ENCODE results near the gene DACT2.
"Not testable (repeated sequence)": the region's sequence is repeated elsewhere in the genome, so short reads cannot be mapped to it uniquely, and the experiment has no call there.

DACT2 gene

DNA sequence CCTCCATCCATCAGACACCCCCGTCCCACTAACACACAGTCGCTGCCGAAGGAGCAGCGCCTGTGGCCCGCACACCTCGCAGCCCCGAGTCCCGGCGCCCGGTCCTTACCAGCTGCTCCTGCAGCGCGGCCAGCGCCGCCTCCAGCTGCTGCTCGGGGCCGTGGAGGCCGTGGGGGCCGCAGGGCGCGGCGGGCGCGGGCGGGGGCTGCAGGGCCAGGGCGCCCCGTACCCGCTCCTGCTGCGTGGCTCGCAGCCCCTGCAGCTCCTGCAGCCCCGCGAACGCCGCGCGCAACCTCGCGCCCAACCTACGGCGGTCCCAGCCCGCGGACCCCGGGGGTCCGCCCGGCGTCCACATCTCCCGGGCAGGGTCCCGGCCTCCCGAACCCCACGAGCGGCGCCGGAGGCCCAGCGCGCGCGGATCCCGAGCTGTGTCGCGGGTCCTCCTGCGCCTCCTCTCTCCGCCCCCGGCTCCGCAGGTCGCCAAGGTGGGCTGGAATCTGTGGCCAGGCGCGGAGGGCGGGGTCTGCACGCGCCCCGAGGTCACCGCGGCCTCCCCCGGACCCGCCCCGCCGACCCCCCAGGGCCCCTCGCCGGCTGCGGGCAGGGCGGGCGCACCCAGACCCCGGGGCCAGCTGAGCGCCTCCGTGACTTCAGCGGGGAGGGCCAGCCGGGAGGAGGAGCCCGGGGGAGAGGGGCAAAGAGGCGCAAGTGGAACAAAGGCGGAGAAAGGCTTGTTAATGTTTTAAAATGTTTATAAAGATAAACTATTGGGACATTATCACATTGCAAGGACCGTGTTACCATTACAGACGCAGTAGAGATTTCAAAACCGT lies at the start of gene DACT2:
Gene DACT2 (minus strand): TSS at position 499 of the 833 bp plus-strand sequence. CDS start 144 bp downstream, at position 355.
- no peak for DNase-seq (ENCODE audit: low spot score)

DNA sequence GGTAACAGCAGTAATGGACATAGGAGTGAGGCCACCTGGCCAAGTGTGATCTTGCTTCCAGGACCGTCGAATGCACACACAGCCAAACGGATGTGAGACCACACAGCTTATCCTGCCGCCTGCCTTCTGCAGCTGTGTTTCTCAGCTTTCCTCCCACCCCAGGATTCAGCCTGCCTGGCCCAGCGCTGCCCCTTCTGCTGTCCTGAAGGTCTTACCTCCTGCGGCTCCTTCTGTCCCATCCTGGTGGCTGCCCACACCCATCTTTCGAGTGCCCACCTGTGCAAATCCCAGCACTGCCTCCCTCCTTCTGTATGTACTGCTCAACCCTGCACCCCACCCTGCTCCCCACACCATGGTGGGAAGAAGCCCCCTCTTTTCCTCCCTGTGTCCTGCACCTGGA lies 49.4 kb upstream of the DACT2 start:
- DNase-seq (ENCODE audit: low spot score) = no peak

DNA sequence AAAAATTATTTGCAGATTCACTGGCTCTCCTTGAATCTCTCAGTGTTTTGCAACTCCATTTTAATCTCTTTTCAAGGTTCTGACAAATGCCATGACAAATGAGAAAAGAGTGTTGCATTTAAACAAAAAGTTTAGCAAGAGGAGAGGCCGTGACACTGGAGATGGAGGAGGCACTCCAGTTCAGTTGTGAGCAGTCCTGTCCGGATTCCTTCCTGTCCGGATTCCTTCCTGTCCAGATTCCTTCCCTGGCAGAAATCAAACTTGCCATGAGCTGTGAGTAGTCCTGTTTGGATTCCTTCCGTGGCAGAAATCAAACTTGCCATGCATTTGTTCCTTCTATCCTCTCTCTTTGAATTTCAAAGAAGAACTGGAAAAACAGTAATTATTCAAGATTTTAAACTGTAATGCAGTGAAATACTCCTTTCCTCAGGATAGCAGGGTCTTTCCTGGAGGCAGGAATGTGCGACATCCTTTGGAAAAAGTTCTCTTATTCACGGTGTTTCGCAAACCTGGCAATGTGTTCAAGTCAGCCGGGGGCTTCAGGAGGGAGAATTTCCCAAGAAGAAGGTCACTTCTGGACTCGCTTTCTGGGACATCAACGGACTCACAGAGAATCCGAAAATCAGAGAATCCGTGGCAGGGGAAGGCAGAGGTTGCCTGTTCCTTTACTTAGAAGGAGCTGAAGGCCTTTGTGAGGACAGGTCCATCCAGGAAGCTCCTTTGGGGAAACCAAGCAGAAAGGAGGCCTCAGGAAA lies 48.7 kb upstream of the DACT2 start:
- DNase-seq (ENCODE audit: low spot score) = no peak

DNA sequence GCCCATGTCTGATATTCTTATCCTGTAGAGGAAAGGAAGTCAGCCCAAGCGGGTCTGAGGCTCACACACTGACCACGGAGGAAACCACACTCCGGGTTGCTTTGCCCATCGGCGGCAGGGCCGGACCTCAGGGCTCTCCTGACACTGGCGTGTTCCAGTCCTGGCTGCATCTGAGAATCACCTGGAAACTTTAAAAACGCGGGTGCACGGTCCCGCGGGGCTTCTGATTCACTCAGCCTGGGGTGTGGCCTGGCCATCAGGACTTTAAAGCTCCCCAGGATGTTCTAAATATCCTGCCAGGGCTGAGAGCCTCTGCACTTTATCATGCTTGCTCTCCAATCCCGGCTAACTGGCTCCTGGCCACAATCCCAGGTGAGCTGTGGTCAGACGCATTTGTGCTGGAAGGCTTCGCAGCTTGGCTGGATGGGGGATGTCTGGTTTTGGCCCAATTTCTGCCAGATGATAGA lies 47.7 kb upstream of the DACT2 start:
- no peak for DNase-seq (ENCODE audit: low spot score)

- DNase-seq (ENCODE audit: low spot score) = no peak
Observed at GRCh38 chr6:168366473-168366872, 46.9 kb upstream of the DACT2 start.

GRCh38 chr6:168365422-168366165 lies 46.0 kb upstream of the DACT2 start:
- no peak for DNase-seq (ENCODE audit: low spot score)

GRCh38 chr6:168364793-168365421 lies 45.3 kb upstream of the DACT2 start:
- no peak for DNase-seq (ENCODE audit: low spot score)

- no peak for DNase-seq (ENCODE audit: low spot score)
Observed at GRCh38 chr6:168363811-168364792, 44.5 kb upstream of the DACT2 start.

DNA sequence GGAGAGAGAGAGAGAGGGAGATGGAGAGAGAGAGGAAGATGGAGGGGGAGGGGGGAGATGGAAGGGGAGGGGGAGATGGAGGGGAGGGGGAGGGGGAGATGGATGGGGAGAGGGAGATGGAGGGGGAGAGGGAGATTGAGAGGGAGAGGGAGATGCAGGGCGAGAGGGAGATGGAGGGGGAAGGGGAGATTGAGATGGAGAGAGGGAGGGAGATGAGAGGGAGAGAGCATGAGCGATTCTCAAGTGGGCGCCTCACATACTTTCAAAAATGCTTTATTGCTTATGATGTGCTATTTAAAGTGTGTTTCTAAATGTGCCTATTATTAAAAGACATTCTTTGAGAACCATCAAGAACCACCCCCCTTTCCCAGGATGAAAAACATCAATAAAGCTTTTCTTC lies 43.7 kb upstream of the DACT2 start:
- no peak for DNase-seq (ENCODE audit: low spot score)

- DNase-seq (ENCODE audit: low spot score) = no peak
Observed at GRCh38 chr6:168362276-168362990, 42.9 kb upstream of the DACT2 start.

DNA sequence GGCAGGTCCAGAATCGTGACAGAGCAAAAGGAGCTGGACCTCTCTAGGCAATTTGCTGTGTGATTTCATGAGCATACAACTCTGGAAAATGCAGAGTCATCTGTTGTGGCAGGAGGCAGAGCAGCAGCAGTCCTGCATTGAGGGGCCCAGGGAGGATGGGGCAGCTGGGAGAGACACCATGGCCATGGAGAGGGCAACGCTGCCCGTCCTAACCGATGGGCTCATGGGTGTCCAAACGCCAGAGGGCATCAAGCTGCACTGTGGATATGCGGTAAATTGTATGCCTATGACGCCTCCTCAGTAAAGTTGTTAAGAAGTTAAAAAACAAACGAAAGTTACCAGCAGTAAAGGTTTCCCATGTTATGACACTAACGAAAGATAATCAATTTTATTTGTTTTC lies 42.2 kb upstream of the DACT2 start:
- DNase-seq (ENCODE audit: low spot score) = no peak

GRCh38 chr6:168359794-168360193 lies 40.2 kb upstream of the DACT2 start:
- DNase-seq (ENCODE audit: low spot score) = no peak

DNA sequence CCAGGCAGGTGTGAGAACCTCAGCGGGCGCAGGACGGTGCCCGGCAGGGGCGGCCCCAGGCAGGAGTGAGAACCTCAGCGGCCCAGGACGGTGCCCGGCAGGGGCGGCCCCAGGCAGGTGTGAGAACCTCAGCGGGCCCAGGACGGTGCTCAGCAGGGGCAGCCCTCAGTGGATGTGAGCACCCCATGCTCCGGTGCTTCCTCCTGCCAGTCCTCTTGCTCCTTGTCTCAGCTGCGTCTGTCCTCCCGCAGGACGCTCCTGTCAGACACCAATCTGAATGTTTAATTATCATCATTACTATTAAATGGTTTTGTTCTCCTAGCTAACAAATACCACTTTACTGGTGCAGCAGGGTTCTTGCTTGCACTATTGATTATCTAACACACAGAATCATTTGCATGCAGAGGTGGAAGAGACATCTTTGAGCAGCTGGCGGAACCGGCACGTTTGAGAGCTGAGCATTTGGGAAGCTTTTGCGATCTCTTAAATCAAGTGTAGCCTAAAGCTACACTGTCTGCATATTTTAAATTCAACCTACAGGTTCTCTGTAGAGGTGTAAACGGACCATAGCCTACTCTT lies 39.4 kb upstream of the DACT2 start:
- DNase-seq (ENCODE audit: low spot score) = no peak

DNA sequence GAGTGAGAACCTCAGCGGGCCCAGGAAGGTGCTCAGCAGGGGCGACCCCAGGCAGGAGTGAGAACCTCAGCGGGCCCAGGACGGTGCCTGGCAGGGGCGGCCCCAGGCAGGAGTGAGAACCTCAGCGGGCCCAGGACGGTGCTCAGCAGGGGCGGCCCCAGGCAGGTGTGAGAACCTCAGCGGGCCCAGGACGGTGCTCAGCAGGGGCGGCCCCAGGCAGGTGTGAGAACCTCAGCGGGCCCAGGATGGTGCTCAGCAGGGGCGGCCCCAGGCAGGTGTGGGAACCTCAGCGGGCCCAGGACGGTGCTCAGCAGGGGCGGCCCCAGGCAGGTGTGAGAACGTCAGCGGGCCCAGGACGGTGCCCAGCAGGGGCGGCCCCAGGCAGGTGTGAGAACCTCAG lies 37.3 kb upstream of the DACT2 start:
- not testable (repeated sequence) for DNase-seq (ENCODE audit: low spot score)

GRCh38 chr6:168355716-168356522 lies 36.3 kb upstream of the DACT2 start:
- peak; percentile 22 for DNase-seq (ENCODE audit: low spot score)

- no peak for DNase-seq (ENCODE audit: low spot score)
Observed at GRCh38 chr6:168354338-168354737, 34.8 kb upstream of the DACT2 start.

GRCh38 chr6:168353041-168353440 lies 33.5 kb upstream of the DACT2 start:
- DNase-seq (ENCODE audit: low spot score) = no peak

DNA sequence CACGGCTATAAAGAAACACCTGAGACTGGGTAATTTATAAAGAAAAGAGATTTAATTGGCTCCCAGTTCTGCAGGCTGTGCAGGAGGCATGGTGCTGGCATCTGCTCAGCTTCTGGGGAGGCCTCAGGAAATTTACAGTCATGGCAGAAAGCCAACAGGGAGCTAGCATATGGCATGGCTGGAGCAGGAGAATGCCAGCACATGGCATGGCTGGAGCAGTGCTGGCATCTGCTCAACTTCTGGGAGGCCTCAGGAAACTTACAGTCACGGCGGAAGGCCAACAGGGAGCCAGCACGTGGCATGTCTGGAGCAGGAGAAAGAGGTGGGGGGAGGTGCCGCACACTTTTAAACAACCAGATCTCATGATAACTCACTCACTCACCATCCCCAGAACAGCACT lies 32.5 kb upstream of the DACT2 start:
- no peak for DNase-seq (ENCODE audit: low spot score)

- peak; percentile 46 for DNase-seq (ENCODE audit: low spot score)
Observed at GRCh38 chr6:168349718-168350210, 30.2 kb upstream of the DACT2 start.

Data from activated CD4-positive, alpha-beta T cell treated with anti-CD3 and anti-CD28 coated beads, Interleukin-2, Interleukin-4, amounts not matched to agents 100 ng/mL and 50 ng/mL, durations not matched to agents 16 hours and 8 hours (primary cell).